ENCODE measurements around the gene PPP1R3G.

DNA sequence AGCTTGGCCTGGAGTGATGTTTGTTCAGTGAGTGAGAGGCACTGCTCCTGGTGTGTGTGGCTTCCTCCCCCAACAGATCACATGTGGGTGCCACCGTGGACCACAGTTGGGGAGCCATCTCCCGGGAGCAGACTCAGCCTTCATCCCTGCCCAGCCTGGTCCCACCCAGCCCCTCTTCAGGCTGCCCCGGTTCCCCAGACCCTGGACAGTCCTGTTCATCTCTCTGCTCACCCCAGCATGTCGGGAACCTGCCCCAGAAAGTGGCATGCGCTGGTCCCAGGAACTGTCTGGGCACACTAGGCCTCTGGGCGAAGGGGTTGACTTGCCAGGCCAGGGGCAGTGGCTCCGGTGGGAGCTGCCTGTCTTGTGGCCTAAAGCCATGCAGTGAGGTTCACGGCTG, 21.5 kb upstream of the PPP1R3G start:
- TF ChIP-seq, protein P1, sequence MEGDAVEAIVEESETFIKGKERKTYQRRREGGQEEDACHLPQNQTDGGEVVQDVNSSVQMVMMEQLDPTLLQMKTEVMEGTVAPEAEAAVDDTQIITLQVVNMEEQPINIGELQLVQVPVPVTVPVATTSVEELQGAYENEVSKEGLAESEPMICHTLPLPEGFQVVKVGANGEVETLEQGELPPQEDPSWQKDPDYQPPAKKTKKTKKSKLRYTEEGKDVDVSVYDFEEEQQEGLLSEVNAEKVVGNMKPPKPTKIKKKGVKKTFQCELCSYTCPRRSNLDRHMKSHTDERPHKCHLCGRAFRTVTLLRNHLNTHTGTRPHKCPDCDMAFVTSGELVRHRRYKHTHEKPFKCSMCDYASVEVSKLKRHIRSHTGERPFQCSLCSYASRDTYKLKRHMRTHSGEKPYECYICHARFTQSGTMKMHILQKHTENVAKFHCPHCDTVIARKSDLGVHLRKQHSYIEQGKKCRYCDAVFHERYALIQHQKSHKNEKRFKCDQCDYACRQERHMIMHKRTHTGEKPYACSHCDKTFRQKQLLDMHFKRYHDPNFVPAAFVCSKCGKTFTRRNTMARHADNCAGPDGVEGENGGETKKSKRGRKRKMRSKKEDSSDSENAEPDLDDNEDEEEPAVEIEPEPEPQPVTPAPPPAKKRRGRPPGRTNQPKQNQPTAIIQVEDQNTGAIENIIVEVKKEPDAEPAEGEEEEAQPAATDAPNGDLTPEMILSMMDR (conservative IDR thresholded peaks at IDR 0.05): no peak
- no peak for TF ChIP-seq ZFX (IDR thresholded peaks at IDR 0.05)

Measured in C4-2B (cell line).